Measurements from ENCODE around the gene SLC43A3. TPM values are rescaled to one million over a fixed set of nuclear protein-coding genes. Genes with fewer than 3 reads are reported as not detected.
"Not testable (repeated sequence)": the region's sequence is repeated elsewhere in the genome, so short reads cannot be mapped to it uniquely, and the experiment has no call there.

SLC43A3 gene
- polyA plus RNA-seq, 3 donors, result 9.9 to 51.2 (median 40.7) TPM

DNA sequence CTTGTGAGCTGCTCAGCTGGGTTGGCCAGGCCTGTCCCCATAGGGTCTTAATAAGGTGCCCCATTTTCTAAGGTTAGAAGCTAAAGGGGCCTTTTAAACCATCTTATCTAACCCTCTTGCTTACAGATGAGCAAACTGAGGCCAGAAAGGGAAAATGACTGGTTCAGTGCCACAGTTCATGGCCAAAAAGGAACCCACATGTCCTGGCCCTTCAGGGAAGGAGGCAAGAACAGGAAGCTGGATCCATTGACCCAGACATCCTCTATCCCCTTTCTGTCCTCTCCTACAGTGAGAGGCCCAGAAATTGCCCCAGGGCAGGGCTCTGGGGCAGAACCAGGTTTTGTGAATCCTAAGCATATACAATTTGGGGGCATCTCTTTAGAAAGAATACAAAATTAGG, 56.0 kb downstream of the SLC43A3 start:
- H3K27ac ChIP-seq (ENCODE audit: low read depth, low read length), result no peak overlapping the region

DNA sequence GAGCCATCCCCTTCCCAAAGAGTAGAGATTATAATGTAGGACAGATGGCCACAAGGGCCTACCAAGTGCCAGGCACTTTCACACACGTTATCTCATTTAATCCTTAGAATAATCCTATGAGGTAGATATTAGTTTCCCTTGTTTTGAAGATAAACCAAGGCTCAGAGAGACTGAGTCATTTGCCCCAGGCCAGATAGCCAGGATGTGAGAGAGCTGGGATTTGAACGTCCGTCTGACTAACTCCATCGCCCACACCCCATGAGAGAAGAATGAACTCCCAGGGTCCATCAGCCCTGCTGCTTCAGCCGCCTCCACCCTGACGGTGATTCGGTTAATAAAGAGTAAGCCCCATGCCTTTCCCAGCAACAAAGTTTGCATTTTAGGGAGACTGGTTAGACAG, 56.7 kb downstream of the SLC43A3 start:
- H3K27ac ChIP-seq (ENCODE audit: low read depth, low read length), result no peak overlapping the region
- WGBS, 3 donors, result 87 to 92% (median 87%) methylated on average over 7 of the region's 7 CpGs

DNA sequence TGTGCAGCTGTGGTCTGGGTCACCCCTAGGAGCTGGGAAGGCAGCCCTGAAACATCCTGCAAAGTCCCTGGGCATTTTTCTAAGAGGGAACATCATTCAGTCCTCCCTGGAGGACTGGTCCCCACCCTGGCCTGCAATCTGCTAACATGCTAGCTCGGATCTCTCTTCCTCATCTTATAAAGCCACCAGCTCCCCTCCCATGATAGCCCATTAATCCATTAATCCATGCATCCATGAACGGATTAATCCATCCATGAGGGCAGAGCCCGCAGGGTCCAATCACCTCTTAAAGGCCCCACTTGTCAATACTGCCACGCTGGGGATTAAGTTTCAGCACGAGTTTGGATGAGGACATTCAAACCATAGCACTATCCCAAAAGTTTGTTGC, 58.1 kb downstream of the SLC43A3 start:
- WGBS, 3 donors, result 63 to 77% (median 64%) methylated on average over 5 of the region's 5 CpGs
- H3K27ac ChIP-seq (ENCODE audit: low read depth, low read length), result no peak overlapping the region

DNA sequence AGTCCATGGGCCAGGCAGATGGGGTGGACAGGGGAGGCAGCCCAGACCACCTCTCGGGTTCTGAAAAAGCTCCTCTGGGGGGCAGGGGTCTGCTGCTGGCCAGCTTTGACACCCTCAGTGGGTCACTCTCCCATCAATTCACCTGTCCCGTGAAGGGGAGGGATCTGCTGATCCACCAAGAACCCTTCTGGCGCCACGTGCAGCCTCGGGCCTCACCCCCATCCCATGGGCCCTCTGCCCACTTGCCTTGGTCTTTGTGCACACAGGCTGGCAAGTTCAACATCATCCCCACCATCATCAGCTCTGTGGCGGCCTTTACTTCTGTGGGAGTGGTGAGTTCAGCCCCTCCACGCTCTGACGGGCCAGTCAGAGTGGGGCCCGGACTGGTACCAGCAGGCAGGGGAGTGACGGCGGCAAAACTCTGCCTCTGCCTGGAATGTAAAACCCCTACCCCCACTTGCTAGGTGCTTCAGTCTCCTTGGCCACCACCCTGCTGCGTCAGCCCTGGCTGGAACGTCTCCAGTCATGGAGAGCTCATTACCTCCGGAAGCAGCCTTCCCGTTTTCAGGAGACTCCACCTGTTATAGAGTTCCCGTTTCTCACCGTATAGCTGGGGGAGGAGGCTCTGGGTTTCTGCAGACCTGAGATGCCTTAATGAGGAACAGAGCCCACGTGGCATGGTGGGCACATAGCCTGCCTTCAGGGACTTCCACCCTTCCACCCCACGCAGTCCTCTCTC, 58.6 kb downstream of the SLC43A3 start:
- 46 to 58% (median 49%) methylated on average over 18 to 19 of the region's 19 CpGs for WGBS, 3 donors
- H3K27ac ChIP-seq (ENCODE audit: low read depth, low read length), result no peak overlapping the region

DNA sequence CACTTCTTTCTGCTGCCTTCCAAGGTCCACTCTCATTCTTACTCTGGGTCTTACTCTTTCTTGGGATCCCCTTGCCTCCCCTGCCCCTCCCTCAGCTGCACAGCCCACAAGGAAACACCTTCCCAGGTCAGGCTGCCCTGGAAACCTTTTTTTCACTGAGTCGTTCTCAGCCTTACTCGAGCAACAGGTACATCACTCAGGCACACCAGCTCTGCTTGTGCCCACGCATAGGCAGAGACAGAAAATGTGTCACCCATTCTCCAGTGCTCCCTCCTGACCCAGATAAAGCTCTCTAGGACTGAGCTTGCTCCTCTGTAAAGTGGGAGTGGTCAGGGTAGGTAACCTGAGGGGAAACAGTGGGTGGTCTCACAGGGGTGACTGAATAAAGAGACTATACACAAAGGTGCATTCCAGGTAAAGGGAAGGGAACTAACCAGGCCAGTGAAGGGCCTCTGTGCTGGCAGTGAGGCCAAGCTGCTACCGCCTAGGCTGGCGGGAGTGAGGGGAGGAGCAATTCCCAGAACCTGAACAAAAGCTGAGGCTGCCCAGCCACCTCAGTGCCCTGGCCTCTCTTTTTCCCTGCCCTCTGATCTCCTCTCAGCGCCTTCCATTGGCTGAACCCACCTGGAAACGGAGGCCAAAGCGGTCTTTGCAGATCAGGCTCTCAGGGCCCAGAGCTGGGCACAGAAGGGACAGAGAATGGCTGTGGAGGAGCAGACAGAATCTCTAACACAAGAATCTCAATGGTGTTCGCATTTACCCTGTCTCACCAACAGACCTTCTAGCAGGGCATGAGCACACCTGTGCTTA, 61.9 kb downstream of the SLC43A3 start:
- WGBS, 3 donors, result 79 to 92% (median 87%) methylated on average over 9 of the region's 9 CpGs
- no peak overlapping the region for H3K27ac ChIP-seq (ENCODE audit: low read depth, low read length)

DNA sequence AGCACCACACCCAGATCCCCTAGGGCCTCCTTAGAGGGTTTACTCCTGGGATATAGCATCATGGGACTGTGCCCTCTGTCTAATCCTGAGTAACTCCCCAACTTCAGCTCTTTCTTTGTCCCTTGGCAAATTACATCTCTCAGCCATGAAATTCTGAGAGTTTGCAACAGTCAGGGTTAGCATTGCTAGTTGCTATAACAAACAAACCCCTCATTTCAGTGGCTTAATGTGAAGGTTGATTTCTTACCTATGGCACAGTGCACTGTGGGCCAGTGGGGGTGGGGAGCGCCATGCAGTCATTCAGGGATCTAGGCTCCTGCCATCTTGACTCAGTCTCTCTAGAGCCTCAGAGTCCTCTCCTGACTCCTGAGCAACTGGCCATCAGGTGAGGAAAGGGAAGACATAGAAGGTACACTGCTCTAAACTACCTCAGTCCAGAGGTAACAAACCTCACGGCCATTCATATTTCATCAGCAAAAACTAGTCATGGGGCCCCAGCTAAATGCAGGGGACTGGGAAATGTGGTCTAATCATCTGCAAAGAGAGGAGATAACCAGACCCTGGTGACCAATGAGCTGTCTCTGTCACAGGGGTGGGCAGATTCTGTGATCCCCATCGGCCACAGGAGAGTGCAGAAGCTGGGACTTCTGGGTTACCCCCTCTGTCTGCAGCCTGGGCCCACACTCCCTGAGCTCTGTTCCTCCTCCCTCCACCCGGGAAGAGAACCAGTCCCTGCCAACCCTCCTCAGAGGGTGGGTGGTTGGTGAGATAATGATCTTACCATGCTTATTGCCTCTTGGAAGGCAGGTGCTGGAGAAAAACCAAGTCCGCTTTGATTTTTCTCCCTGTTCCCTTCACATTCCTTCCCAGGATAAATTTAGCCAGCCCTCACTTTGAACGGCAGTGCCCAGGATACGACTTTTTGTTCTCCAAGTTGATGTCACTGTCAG, 63.5 kb downstream of the SLC43A3 start:
- WGBS, 3 donors, result 61 to 72% (median 66%) methylated on average over 7 of the region's 7 CpGs
- no peak overlapping the region for H3K27ac ChIP-seq (ENCODE audit: low read depth, low read length)

DNA sequence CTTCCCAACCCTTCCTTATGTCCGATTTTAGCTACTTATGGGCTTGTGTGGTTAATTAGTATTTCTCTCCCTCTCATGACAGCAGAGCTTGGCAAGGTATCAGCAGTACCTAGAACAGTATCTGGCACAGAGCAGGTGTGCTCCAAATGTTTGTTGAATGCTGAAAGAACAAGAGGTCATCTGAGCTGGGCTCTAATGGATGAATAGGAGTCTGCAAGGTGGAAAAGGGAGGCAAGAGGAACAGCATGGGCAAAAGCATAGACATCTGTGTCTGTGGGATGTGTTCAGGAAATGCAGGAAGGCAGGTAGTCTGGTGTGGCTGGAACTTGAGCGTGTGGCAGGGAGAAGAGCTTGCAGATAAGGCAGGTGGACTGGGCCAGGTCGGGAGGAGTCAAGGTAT, 65.0 kb downstream of the SLC43A3 start:
- no peak overlapping the region for H3K27ac ChIP-seq (ENCODE audit: low read depth, low read length)
- 83 to 88% (median 85%) methylated on average over 3 of the region's 3 CpGs for WGBS, 3 donors

DNA sequence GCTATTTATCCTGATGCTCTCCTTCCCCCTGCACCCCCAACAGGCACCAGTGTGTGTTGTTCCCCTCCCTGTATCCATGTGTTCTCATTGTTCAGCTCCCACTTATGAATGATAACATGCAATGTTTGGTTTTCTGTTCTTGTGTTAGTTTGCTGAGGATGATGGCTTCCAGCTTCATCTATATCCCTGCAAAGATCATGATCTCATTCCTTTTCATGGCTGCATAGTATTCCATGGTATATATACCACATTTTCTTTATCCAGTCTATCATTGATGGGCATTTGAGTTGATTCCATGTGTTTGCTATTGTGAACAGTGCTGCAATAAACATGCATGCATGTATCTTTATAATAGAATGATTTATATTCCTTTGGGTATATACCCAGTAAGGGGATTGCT, 65.5 kb downstream of the SLC43A3 start:
- H3K27ac ChIP-seq (ENCODE audit: low read depth, low read length), result not testable (repeated sequence)

DNA sequence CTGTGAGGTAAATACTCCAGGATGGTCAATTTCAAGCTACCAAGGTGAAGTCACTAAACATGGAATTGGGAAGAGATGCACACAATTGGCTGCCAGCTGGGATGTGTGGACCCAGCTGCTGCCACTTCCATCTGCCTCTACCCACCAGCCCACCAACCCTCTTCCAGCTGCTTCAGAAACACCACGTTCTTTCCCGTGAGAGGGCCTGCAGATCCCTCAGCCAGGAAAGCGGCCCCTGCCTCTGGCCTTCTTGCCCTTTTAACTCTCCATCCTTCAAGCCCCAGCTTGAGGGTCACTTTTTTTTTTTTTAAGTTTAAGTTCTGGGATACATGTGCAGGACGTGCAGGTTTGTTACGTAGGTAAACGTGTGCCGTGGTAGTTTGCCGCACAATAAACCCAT, 65.9 kb downstream of the SLC43A3 start:
- WGBS, 3 donors, result 93 to 95% (median 94%) methylated on average over 8 of the region's 8 CpGs
- H3K27ac ChIP-seq (ENCODE audit: low read depth, low read length), result no peak overlapping the region

DNA sequence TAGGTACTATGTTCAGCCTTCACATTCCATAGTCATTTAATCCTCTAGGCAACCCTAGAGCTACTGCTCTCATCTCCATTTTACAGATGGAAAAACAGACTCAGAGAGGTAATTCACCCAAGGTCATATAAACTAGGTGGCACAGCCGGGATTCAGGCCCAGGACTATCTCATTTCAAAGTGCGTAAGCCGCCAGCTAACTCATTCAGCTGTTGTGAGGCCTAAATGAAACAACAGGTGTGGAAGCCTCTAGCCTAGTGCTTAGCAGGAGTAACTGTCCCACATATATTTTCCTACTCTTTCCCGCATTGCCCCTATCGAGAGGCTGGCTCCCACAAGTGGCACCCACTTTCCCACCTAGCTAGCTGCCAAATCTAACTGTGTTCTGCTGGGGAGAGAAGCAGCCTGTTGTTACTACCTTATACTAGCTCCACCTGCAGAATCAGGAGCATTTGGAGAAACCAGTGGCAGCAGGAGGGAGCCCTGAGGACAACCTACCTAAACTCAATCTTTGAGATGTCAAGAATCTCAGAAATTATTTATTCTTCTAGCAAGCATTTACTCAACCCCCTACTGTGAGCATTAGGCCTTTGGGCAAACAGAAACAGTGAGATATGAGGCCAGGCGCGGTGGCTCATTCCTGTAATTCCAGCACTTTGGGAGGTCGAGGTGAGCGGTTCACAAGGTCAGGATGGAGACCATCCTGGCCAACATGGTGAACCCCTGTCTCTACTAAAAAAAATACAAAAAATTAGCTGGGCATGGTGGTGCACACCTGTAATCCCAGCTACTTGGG, 66.8 kb downstream of the SLC43A3 start:
- WGBS, 3 donors, result 62 to 92% (median 86%) methylated on average over 9 of the region's 9 CpGs
- no peak overlapping the region for H3K27ac ChIP-seq (ENCODE audit: low read depth, low read length)

DNA sequence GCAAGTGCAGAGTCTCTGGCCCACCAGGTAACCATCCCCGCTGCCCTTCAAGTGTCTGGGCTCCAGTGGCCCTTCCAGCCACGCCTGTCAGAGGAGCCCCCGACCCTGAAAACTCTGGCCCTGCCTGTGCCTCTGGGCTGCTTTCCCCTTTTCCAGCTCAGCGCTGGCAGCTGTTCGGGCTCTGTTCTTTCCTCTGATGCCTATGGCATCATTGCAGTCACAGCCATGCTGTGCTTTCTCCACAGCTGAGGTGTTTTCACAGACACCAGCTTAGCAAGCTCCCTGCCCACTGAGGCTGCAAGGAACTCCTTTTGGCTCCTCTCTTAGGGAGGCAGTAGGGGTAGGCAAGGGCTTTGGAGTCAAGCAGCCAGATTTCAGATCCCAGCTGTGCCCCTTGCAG, 67.5 kb downstream of the SLC43A3 start:
- WGBS, 3 donors, result 79 to 89% (median 83%) methylated on average over 5 of the region's 5 CpGs

DNA sequence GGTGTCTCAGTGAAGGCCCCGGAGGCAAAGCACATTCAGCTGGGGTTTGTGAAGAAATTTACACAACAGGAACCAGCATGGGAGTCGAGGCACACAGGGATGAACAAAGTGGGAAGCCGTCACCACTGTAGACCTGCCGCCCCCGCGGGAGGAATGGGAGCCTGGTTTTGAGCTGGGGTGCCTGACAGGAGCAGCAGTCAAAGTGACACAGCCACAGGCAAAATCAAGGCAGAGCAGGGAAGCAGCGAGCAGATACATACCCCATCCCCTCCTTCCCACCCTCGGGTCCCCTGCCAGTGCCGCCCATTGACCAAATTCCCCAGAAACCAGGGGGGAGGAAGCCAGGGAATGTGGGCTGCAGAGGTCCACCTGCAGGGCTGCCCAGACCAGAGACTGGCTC, 67.9 kb downstream of the SLC43A3 start:
- 76 to 81% (median 80%) methylated on average over 6 to 9 of the region's 9 CpGs for WGBS, 3 donors

More for the DNA sequence above, 67.5 kb downstream of the SLC43A3 start:
- H3K27ac ChIP-seq (ENCODE audit: low read depth, low read length), result no peak overlapping the region

DNA sequence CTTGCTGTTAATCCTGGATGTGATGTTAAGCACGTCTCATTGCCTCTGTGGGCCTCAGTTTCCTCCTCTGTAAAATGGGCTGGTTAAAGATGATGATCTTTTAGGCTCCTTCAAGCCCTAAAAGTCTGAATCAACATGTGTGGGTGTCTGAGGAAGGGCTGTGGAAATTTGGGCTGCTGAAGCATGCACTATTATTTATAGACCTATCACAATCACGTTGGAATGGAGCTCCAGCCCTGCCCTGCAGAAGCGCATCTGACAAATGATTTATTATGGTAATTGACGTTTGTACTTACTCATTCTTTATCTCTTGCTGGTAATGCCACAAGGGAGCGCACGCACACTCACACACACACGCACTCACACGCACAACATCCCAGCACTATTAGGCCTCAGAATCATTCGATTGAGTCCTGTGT, 68.4 kb downstream of the SLC43A3 start:
- WGBS, 3 donors, result 68 to 73% (median 71%) methylated on average over 9 of the region's 9 CpGs

More for the DNA sequence above, 67.9 kb downstream of the SLC43A3 start:
- no peak overlapping the region for H3K27ac ChIP-seq (ENCODE audit: low read depth, low read length)

DNA sequence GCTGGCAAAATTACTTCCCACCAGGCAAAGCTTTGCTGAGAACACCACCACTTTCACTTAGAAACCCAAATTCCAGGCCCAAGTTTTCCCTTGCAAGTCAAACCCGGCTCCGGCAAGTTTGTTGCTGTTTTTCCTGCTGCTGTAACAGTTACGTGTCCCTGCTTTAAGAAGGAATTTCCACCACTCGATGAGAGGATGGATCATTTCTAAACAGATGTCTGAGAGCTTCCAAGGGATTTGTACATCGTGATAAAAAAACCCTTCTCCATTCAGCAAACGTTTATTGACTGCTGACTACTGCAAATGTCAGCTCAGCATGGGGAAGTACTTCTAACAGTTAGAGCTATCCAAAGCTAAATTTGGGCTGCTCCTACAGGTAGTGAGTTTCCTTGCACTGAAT, 69.1 kb downstream of the SLC43A3 start:
- 29 to 62% (median 33%) methylated on average over 6 of the region's 6 CpGs for WGBS, 3 donors
- no peak overlapping the region for H3K27ac ChIP-seq (ENCODE audit: low read depth, low read length)

More for the DNA sequence above, 68.4 kb downstream of the SLC43A3 start:
- H3K27ac ChIP-seq (ENCODE audit: low read depth, low read length), result no peak overlapping the region

DNA sequence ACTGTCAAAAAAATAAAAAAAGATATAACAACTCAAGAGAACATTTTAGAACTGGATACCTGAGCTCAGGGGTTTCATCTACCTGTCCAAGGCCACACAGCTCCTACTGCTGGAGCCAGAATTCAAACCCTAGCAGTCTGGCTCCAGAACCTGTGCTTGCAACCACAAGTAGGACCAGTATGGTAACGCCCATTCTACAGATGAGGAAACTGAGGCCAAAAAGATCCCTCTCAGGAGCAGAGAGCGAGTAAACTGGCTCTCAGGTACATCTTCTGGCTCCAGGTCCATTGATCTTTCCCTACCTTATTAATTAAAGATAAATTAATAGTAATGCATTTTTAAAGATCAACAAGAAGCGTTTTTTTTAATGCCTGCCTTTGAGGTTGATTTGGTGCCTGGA, 69.6 kb downstream of the SLC43A3 start:
- H3K27ac ChIP-seq (ENCODE audit: low read depth, low read length), result no peak overlapping the region
- 90 to 93% (median 90%) methylated on average over 3 of the region's 3 CpGs for WGBS, 3 donors
